Neural progenitor cell (in vitro differentiated cells): Measurements from ENCODE around the gene GLTP. TPM values are rescaled to one million over a fixed set of nuclear protein-coding genes. Genes with fewer than 3 reads are reported as not detected.
A peak's percentile ranks its signal among the peaks of the same experiment; 100 is the strongest.
"Not testable (repeated sequence)": the region's sequence is repeated elsewhere in the genome, so short reads cannot be mapped to it uniquely, and the experiment has no call there.

Experiments
- DNase-seq: peaks from one replicate; pipeline ENCODE4 v3.0.0-alpha.2; 2016; ENCODE audit warnings: low spot score
- H2AFZ ChIP-seq: fragments of 200-600 bp; sonication (generic); replicated peaks from 2 replicates; pipeline ENCODE4 v1.6.1; 2016; ENCODE audit warnings: antibody characterized with exemption
- H3F3A ChIP-seq: fragments of 200-600 bp; sonication (generic); 2 replicates; pipeline ENCODE4 v1.6.1; 2016; ENCODE audit warnings: antibody characterized with exemption, low read depth
- H3K27ac ChIP-seq: fragments of 200-600 bp; sonication (generic); 2 replicates; pipeline ENCODE4 v1.5.1; 2016; ENCODE audit warnings: mild to moderate bottlenecking
- H3K27me3 ChIP-seq: fragments of 200-600 bp; sonication (generic); 2 replicates; pipeline ENCODE4 v1.6.1; 2016; ENCODE audit warnings: mild to moderate bottlenecking, moderate library complexity
- H3K36me3 ChIP-seq: fragments of 200-600 bp; sonication (generic); 2 replicates; pipeline ENCODE4 v1.5.1; 2016
- H3K4me1 ChIP-seq: fragments of 200-600 bp; sonication (generic); 2 replicates; pipeline ENCODE4 v1.6.1; 2016; ENCODE audit warnings: mixed run types
- H3K4me2 ChIP-seq: fragments of 200-600 bp; sonication (generic); 2 replicates; pipeline ENCODE4 v1.6.1; 2016
- H3K4me3 ChIP-seq: fragments of 200-600 bp; sonication (generic); 2 replicates; pipeline ENCODE4 v1.5.1; 2016
- H3K79me2 ChIP-seq: fragments of 200-600 bp; sonication (generic); 2 replicates; pipeline ENCODE4 v1.6.1; 2016; ENCODE audit warnings: low read depth
- H3K9ac ChIP-seq: fragments of 200-600 bp; sonication (generic); 2 replicates; pipeline ENCODE4 v1.6.1; 2016
- H3K9me3 ChIP-seq: fragments of 200-600 bp; sonication (generic); 2 replicates; pipeline ENCODE4 v1.5.1; 2016; ENCODE audit warnings: low read depth
- H4K20me1 ChIP-seq: fragments of 200-600 bp; sonication (generic); 2 replicates; pipeline ENCODE4 v1.6.1; 2016; ENCODE audit warnings: low read depth
- H3K27ac Mint-ChIP-seq: 3 replicates; pipeline ENCODE4 v1.8.0; 2021; ENCODE audit warnings: mixed read lengths
- H3K27me3 Mint-ChIP-seq: 2 replicates; pipeline ENCODE4 v1.8.0; 2022; ENCODE audit warnings: low read depth, mild to moderate bottlenecking, inconsistent platforms, moderate library complexity, mixed read lengths; ENCODE audit not compliant: insufficient read depth
- H3K36me3 Mint-ChIP-seq: 3 replicates; pipeline ENCODE4 v1.8.0; 2021; ENCODE audit warnings: mixed read lengths
- H3K4me1 Mint-ChIP-seq: 3 replicates; pipeline ENCODE4 v1.8.0; 2021; ENCODE audit warnings: mixed read lengths
- H3K4me3 Mint-ChIP-seq: 3 replicates; pipeline ENCODE4 v1.8.0; 2021; ENCODE audit warnings: mild to moderate bottlenecking, moderate library complexity, mixed read lengths
- H3K9me3 Mint-ChIP-seq: 3 replicates; pipeline ENCODE4 v1.8.0; 2020; ENCODE audit warnings: mixed read lengths
- CTCF ChIP-seq: fragments of 200-600 bp; sonication (generic); IDR thresholded peaks from 2 replicates; pipeline ENCODE4 v1.5.1; 2017; ENCODE audit warnings: antibody characterized with exemption, mild to moderate bottlenecking
- EZH2 ChIP-seq: fragments of 200-600 bp; sonication (generic); IDR thresholded peaks from 2 replicates; pipeline ENCODE4 v1.6.1; 2017; ENCODE audit warnings: antibody characterized with exemption, mild to moderate bottlenecking, moderate library complexity
- EZH2phosphoT487 ChIP-seq: fragments of 200-600 bp; sonication (generic); IDR thresholded peaks from 2 replicates; pipeline ENCODE4 v1.6.1; 2017; ENCODE audit warnings: antibody characterized with exemption
- total RNA-seq: library from RNA; depleted of rRNA; stranded (reverse); fragments of >200 nt; gene quantifications from 2 replicates; pipeline ENCODE4 v1.2.3, GENCODE V29; 2015; ENCODE audit warnings: low replicate concordance

Gene GLTP
- total RNA-seq, 1 donor from 2014 or later: 24.0 TPM

DNA sequence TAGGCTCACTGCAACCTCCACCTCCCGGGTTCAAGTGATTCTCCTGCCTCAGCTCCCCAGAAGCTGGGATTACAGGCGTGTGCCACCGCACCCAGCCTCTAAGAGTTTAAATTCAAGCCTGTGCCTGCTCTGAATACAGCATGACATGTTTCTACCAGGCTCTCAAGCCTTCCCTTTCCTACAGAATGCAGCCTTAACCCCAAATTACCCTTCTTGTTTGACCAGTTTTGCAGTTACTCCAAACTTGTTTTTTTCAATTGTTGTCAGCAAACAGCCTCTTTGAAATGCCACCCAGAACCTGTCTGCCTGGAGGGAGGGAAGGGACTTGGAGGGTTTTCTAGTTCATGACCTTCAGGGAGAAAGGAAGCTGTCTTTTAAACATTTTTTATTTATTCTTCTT is 15.4 kb downstream of the GLTP start:
- no peaks in the 10 kb centered on the region for H3K9me3 ChIP-seq
- Mint-ChIP-seq H3K27me3 (peaks cover 2% of the 10 kb centered on the region), H3K9me3 (no peaks in the 10 kb centered on the region), H3K4me1 (peaks cover 23% of the 10 kb centered on the region), H3K36me3 (no peaks in the 10 kb centered on the region), H3K4me3 (no peak overlapping the region), H3K27ac (no peak overlapping the region)
- peaks cover 5% of the 10 kb centered on the region for H4K20me1 ChIP-seq
- H3K27ac ChIP-seq: no peak overlapping the region
- no peak for DNase-seq
- H3K9ac ChIP-seq: no peak overlapping the region
- TF ChIP-seq CTCF (no peak), EZH2phosphoT487 (no peak), EZH2 (no peak)
- no peaks in the 10 kb centered on the region for H3K79me2 ChIP-seq
- no peaks in the 10 kb centered on the region for H3K36me3 ChIP-seq
- H3F3A ChIP-seq: no peaks in the 10 kb centered on the region
- no peak overlapping the region for H3K4me3 ChIP-seq
- no peaks in the 10 kb centered on the region for H3K4me1 ChIP-seq
- H2AFZ ChIP-seq: no peak overlapping the region
- no peak overlapping the region for H3K4me2 ChIP-seq
- no peaks in the 10 kb centered on the region for H3K27me3 ChIP-seq

GRCh38 chr12:109863847-109864712 is 16.3 kb downstream of the GLTP start:
- Histone ChIP-seq H3K4me2 (no peak overlapping the region), H3K27me3 (no peaks in the 10 kb centered on the region), H3K4me3 (no peak overlapping the region), H3K4me1 (no peaks in the 10 kb centered on the region), H3F3A (no peaks in the 10 kb centered on the region), H3K27ac (no peak overlapping the region), H3K9ac (no peak overlapping the region), H4K20me1 (peaks cover 5% of the 10 kb centered on the region), H2AFZ (no peak overlapping the region), H3K79me2 (no peaks in the 10 kb centered on the region), H3K9me3 (no peaks in the 10 kb centered on the region), H3K36me3 (no peaks in the 10 kb centered on the region)
- no peak for TF ChIP-seq EZH2phosphoT487
- TF ChIP-seq CTCF: no peak
- no peak for TF ChIP-seq EZH2
- Mint-ChIP-seq H3K36me3 (no peaks in the 10 kb centered on the region), H3K27ac (peak overlapping the region; percentile 65), H3K4me3 (no peak overlapping the region), H3K27me3 (peaks cover 2% of the 10 kb centered on the region), H3K9me3 (no peaks in the 10 kb centered on the region), H3K4me1 (peaks cover 23% of the 10 kb centered on the region)
- no peak for DNase-seq

DNA sequence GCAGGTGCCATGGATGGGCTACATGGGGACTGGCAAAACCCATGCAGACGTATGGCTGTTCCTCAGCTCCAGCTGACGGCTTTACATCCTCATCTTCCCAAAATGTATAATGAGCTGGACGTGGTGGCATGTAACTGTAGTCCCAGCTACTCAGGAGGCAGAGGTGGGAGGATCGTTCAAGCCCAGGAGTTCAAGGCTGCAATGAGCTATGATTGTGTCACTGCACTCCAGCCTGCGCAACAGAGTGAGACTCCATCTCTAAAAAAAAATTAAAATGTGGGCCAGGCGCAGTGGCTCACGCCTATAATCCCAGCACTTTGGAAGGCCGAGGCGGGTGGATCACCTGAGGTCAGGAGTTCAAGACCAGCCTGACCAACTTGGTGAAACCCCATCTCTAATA is 17.9 kb downstream of the GLTP start:
- not testable (repeated sequence) for H3K4me3 Mint-ChIP-seq, H3K27me3 ChIP-seq, H3K9me3 Mint-ChIP-seq, H2AFZ ChIP-seq, H4K20me1 ChIP-seq, H3K4me3 ChIP-seq, H3K9ac ChIP-seq, H3K79me2 ChIP-seq, H3K27me3 Mint-ChIP-seq, H3K4me2 ChIP-seq, H3K9me3 ChIP-seq, H3K27ac ChIP-seq, H3K27ac Mint-ChIP-seq, H3K36me3 ChIP-seq, H3F3A ChIP-seq, DNase-seq, H3K36me3 Mint-ChIP-seq, H3K4me1 ChIP-seq
- peaks cover 20% of the 10 kb centered on the region for H3K4me1 Mint-ChIP-seq

DNA sequence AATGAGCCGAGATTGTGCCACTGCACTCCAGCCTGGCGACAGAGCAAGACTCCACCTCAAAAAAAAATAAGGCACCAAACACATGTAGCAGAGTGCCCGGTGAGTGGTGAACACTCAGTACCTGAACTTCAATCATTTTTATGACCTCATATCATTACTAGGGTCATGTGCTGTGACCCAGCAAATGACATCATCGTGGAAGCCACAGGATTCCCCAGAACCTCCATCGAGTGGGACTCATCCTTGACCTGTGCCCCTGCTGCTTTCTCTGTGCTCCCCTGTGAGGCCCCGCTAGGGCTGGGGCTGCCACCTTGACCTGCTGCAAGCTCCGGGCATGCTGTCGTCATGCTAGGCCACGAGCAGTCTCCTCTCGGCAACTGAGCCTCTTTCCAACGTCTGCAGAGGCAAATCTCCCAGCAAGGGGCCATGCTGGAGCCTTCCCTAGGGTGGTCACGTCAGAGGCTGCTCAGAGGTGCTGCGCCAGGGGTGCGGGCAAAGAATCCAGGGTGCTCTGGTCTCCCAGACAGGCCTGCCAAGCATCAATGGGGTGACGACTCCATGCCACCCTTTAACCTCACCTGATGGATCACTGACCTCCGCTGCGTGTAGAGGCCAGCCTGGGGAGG is 18.5 kb downstream of the GLTP start:
- Mint-ChIP-seq H3K9me3 (no peaks in the 10 kb centered on the region), H3K27ac (no peak overlapping the region), H3K4me3 (no peak overlapping the region), H3K4me1 (peaks cover 20% of the 10 kb centered on the region), H3K27me3 (no peaks in the 10 kb centered on the region), H3K36me3 (peaks cover 3% of the 10 kb centered on the region)
- Histone ChIP-seq H3K27ac (no peak overlapping the region), H3K79me2 (no peaks in the 10 kb centered on the region), H3K4me2 (no peak overlapping the region), H3K9me3 (no peaks in the 10 kb centered on the region), H3K27me3 (no peaks in the 10 kb centered on the region), H3K4me1 (no peaks in the 10 kb centered on the region), H3K36me3 (no peaks in the 10 kb centered on the region), H3K4me3 (no peak overlapping the region), H3F3A (no peaks in the 10 kb centered on the region), H2AFZ (no peak overlapping the region), H4K20me1 (peaks cover 5% of the 10 kb centered on the region), H3K9ac (no peak overlapping the region)
- TF ChIP-seq CTCF: no peak
- no peak for TF ChIP-seq EZH2
- no peak for TF ChIP-seq EZH2phosphoT487
- no peak for DNase-seq
